ENCODE results near the gene CDH12. TPM values are rescaled to one million over a fixed set of nuclear protein-coding genes. Genes with fewer than 3 reads are reported as not detected.
"Not testable (repeated sequence)": the region's sequence is repeated elsewhere in the genome, so short reads cannot be mapped to it uniquely, and the experiment has no call there.

The CDH12 gene
- total RNA-seq, 1 experiment from 2014 or later, result not detected

GRCh38 chr5:22542340-22542739 is 310.8 kb downstream of the CDH12 start:
- H3K9ac ChIP-seq (ENCODE audit: low read length), result no peak overlapping the region
- no peaks in the 10 kb centered on the region for H3K9me2 ChIP-seq (replicated peaks; ENCODE audit: insufficient read depth, low read length)
- H3K4me3 ChIP-seq (ENCODE audit: low read length), result no peak overlapping the region
- DNase-seq, result no peak
- H3K27me3 ChIP-seq (ENCODE audit: low read length), result no peaks in the 10 kb centered on the region
- H2AFZ ChIP-seq (ENCODE audit: low read length), result no peak overlapping the region
- H3K36me3 ChIP-seq (ENCODE audit: insufficient read depth, low read length), result no peaks in the 10 kb centered on the region
- peaks cover 3% of the 10 kb centered on the region; the same call in 1 of the 2 replicates for H3K9me3 ChIP-seq (ENCODE audit: low read length)
- no peak overlapping the region for H3K4me2 ChIP-seq (ENCODE audit: low read depth, low read length, poor library complexity, severe bottlenecking)
- H3K79me2 ChIP-seq (ENCODE audit: low read length), result no peaks in the 10 kb centered on the region
- H3K27ac ChIP-seq (ENCODE audit: low read length), result no peak overlapping the region
- no peaks in the 10 kb centered on the region for H4K20me1 ChIP-seq (ENCODE audit: insufficient read depth, low read depth, low read length)
- peaks cover 28% of the 10 kb centered on the region for H3K4me1 ChIP-seq (ENCODE audit: low read length)

DNA sequence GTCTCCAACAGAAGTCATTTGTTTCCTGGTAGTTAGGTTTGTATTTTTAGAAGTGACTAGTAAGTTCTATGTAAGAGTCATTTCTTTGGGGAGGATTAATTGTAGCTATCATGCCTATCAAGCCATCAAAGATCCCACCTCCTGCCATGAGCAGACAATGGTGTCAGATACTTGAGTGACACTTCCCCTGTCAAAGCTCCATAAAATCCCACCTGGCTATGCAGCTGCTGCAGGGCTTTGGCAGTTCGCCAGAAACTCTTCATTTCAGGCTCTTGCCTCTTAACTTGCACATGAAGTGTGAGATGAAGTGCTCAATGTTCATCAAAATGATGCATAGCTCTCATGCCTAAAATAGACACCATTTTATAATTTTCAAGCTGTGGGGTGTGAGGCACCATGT is 312.1 kb downstream of the CDH12 start:
- peak overlapping the region; percentile 64 for H3K27ac ChIP-seq (ENCODE audit: low read length)
- H3K9me3 ChIP-seq (ENCODE audit: low read length), result peaks cover 3% of the 10 kb centered on the region; the same call in 1 of the 2 replicates
- H3K79me2 ChIP-seq (ENCODE audit: low read length), result no peaks in the 10 kb centered on the region
- H3K9me2 ChIP-seq (replicated peaks; ENCODE audit: insufficient read depth, low read length), result no peaks in the 10 kb centered on the region
- H3K4me2 ChIP-seq (ENCODE audit: low read depth, low read length, poor library complexity, severe bottlenecking), result peak overlapping the region; percentile 25
- H3K4me1 ChIP-seq (ENCODE audit: low read length), result peaks cover 42% of the 10 kb centered on the region
- no peaks in the 10 kb centered on the region for H3K36me3 ChIP-seq (ENCODE audit: insufficient read depth, low read length)
- H3K4me3 ChIP-seq (ENCODE audit: low read length), result no peak overlapping the region
- DNase-seq, result peak; percentile 88
- H3K27me3 ChIP-seq (ENCODE audit: low read length), result no peaks in the 10 kb centered on the region
- no peak overlapping the region for H2AFZ ChIP-seq (ENCODE audit: low read length)
- H4K20me1 ChIP-seq (ENCODE audit: insufficient read depth, low read depth, low read length), result no peaks in the 10 kb centered on the region
- no peak overlapping the region for H3K9ac ChIP-seq (ENCODE audit: low read length)

DNA sequence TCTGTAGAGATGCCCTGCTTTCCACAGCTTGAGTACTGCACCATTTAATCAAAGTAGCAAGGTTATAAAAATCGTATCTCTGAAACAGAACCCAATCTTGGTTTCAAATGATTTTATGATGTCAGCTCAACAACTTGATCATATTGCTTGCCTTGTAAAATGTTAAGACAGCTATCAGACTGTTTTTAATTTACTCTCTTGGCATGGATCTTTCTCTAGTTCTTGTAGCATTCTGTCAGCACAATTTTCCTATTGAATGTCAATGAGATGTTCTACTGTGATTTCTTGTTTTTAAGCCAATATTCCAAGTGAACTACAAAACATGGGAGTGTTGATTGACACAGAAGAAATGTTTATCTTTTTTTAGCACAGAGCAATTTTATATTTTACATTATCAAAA is 313.4 kb downstream of the CDH12 start:
- Histone ChIP-seq H3K79me2 (ENCODE audit: low read length) (no peaks in the 10 kb centered on the region), H3K27ac (ENCODE audit: low read length) (no peak overlapping the region), H3K27me3 (ENCODE audit: low read length) (no peaks in the 10 kb centered on the region), H3K9me3 (ENCODE audit: low read length) (peaks cover 3% of the 10 kb centered on the region; the same call in 1 of the 2 replicates), H3K9ac (ENCODE audit: low read length) (no peak overlapping the region), H3K4me2 (ENCODE audit: low read depth, low read length, poor library complexity, severe bottlenecking) (no peak overlapping the region), H3K4me3 (ENCODE audit: low read length) (no peak overlapping the region), H2AFZ (ENCODE audit: low read length) (no peak overlapping the region), H3K9me2 (replicated peaks; ENCODE audit: insufficient read depth, low read length) (no peaks in the 10 kb centered on the region), H4K20me1 (ENCODE audit: insufficient read depth, low read depth, low read length) (no peaks in the 10 kb centered on the region), H3K4me1 (ENCODE audit: low read length) (peaks cover 44% of the 10 kb centered on the region), H3K36me3 (ENCODE audit: insufficient read depth, low read length) (no peaks in the 10 kb centered on the region)
- DNase-seq, result no peak

DNA sequence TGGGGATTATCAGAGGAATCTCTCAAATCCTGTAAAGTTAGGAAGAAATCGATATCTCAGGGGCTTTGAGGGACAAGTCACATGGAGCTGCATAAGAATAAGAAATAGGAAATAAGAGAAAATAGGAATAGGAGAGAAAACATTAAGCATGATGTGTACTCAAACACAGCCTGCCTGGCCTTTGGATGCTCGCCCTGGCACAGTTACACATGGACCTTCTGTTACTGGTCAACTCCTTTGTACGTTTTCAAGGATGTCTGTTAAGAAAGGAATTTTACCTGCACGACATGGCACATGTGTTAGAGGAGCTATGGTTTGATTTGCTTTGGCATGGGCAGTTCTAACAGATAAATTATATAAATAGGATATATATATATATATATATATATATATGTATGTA is 321.2 kb downstream of the CDH12 start:
- Histone ChIP-seq H3K4me3 (ENCODE audit: low read length) (no peak overlapping the region), H2AFZ (ENCODE audit: low read length) (no peak overlapping the region), H3K9ac (ENCODE audit: low read length) (no peak overlapping the region), H3K4me2 (ENCODE audit: low read depth, low read length, poor library complexity, severe bottlenecking) (no peak overlapping the region), H3K4me1 (ENCODE audit: low read length) (peaks cover 12% of the 10 kb centered on the region), H3K27ac (ENCODE audit: low read length) (no peak overlapping the region), H4K20me1 (ENCODE audit: insufficient read depth, low read depth, low read length) (no peaks in the 10 kb centered on the region), H3K36me3 (ENCODE audit: insufficient read depth, low read length) (no peaks in the 10 kb centered on the region), H3K9me2 (replicated peaks; ENCODE audit: insufficient read depth, low read length) (no peaks in the 10 kb centered on the region), H3K27me3 (ENCODE audit: low read length) (no peaks in the 10 kb centered on the region), H3K79me2 (ENCODE audit: low read length) (no peaks in the 10 kb centered on the region), H3K9me3 (ENCODE audit: low read length) (no peaks in the 10 kb centered on the region)
- DNase-seq, result no peak

DNA sequence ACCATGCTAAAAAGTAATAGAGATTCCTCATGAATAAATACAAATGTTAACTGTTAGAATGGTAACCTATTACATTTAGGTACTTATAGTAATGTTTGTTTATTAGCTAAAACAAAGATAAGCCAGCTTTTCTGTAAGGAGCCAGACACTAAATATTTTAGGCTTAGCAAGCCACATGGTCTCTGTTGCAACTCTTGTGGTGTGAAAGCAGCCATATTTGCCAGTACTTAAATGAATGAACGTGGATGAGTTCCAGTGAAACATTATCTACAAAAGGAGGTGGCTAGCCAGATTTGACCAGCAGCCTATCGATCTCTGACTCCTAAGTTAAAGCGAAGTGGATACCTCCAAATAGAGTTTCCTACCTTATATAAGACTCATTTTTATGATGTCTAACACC is 331.6 kb downstream of the CDH12 start:
- Histone ChIP-seq H3K4me1 (ENCODE audit: low read length) (no peaks in the 10 kb centered on the region), H3K9ac (ENCODE audit: low read length) (no peak overlapping the region), H3K79me2 (ENCODE audit: low read length) (no peaks in the 10 kb centered on the region), H3K27ac (ENCODE audit: low read length) (no peak overlapping the region), H3K9me2 (replicated peaks; ENCODE audit: insufficient read depth, low read length) (no peaks in the 10 kb centered on the region), H3K27me3 (ENCODE audit: low read length) (no peaks in the 10 kb centered on the region), H3K4me3 (ENCODE audit: low read length) (no peak overlapping the region), H2AFZ (ENCODE audit: low read length) (no peak overlapping the region), H3K36me3 (ENCODE audit: insufficient read depth, low read length) (no peaks in the 10 kb centered on the region), H3K4me2 (ENCODE audit: low read depth, low read length, poor library complexity, severe bottlenecking) (no peak overlapping the region), H3K9me3 (ENCODE audit: low read length) (no peaks in the 10 kb centered on the region), H4K20me1 (ENCODE audit: insufficient read depth, low read depth, low read length) (no peaks in the 10 kb centered on the region)
- DNase-seq, result no peak

- H3K4me1 ChIP-seq (ENCODE audit: low read length); H3K4me2 ChIP-seq (ENCODE audit: low read depth, low read length, poor library complexity, severe bottlenecking); H3K9ac ChIP-seq (ENCODE audit: low read length); H3K36me3 ChIP-seq (ENCODE audit: insufficient read depth, low read length); H3K4me3 ChIP-seq (ENCODE audit: low read length); H3K79me2 ChIP-seq (ENCODE audit: low read length); H4K20me1 ChIP-seq (ENCODE audit: insufficient read depth, low read depth, low read length); H2AFZ ChIP-seq (ENCODE audit: low read length); H3K9me3 ChIP-seq (ENCODE audit: low read length); H3K27me3 ChIP-seq (ENCODE audit: low read length); DNase-seq; H3K9me2 ChIP-seq (replicated peaks; ENCODE audit: insufficient read depth, low read length); H3K27ac ChIP-seq (ENCODE audit: low read length): not testable (repeated sequence)
Measured at GRCh38 chr5:22516497-22516896, 336.6 kb downstream of the CDH12 start.

- Histone ChIP-seq H3K36me3 (ENCODE audit: insufficient read depth, low read length) (no peaks in the 10 kb centered on the region), H2AFZ (ENCODE audit: low read length) (no peak overlapping the region), H3K27me3 (ENCODE audit: low read length) (no peaks in the 10 kb centered on the region), H4K20me1 (ENCODE audit: insufficient read depth, low read depth, low read length) (no peaks in the 10 kb centered on the region), H3K4me3 (ENCODE audit: low read length) (no peak overlapping the region), H3K9me2 (replicated peaks; ENCODE audit: insufficient read depth, low read length) (no peaks in the 10 kb centered on the region), H3K4me2 (ENCODE audit: low read depth, low read length, poor library complexity, severe bottlenecking) (no peak overlapping the region), H3K9ac (ENCODE audit: low read length) (no peak overlapping the region), H3K4me1 (ENCODE audit: low read length) (no peaks in the 10 kb centered on the region), H3K79me2 (ENCODE audit: low read length) (no peaks in the 10 kb centered on the region), H3K27ac (ENCODE audit: low read length) (no peak overlapping the region), H3K9me3 (ENCODE audit: low read length) (no peaks in the 10 kb centered on the region)
- DNase-seq, result no peak
Measured at GRCh38 chr5:22514231-22514630, 338.9 kb downstream of the CDH12 start.

DNA sequence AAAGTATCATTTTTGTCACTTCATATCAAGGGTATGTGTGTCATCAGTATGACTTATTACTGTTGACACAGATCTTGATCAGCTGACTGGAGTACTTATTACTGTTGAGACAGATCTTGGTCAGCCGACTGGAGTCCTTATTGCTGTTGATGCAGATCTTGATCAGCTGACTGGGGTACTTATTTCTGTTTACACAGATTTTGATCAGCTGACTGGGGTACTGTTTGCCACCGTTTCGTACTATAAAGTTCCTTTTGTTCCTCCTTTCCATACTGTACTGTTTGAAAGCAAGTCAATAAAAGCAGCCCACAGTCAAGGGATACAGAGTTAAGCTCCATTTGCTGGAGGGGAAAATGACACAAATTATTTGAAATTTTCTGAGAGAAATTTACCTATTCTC is 347.3 kb downstream of the CDH12 start:
- Histone ChIP-seq H3K9ac (ENCODE audit: low read length) (no peak overlapping the region), H3K36me3 (ENCODE audit: insufficient read depth, low read length) (no peaks in the 10 kb centered on the region), H3K9me2 (replicated peaks; ENCODE audit: insufficient read depth, low read length) (no peaks in the 10 kb centered on the region), H3K4me2 (ENCODE audit: low read depth, low read length, poor library complexity, severe bottlenecking) (no peak overlapping the region), H3K4me1 (ENCODE audit: low read length) (no peaks in the 10 kb centered on the region), H3K27me3 (ENCODE audit: low read length) (no peaks in the 10 kb centered on the region), H4K20me1 (ENCODE audit: insufficient read depth, low read depth, low read length) (no peaks in the 10 kb centered on the region), H3K9me3 (ENCODE audit: low read length) (no peaks in the 10 kb centered on the region), H3K4me3 (ENCODE audit: low read length) (no peak overlapping the region), H2AFZ (ENCODE audit: low read length) (no peak overlapping the region), H3K79me2 (ENCODE audit: low read length) (no peaks in the 10 kb centered on the region), H3K27ac (ENCODE audit: low read length) (no peak overlapping the region)
- no peak for DNase-seq

- no peaks in the 10 kb centered on the region for H3K27me3 ChIP-seq (ENCODE audit: low read length)
- no peaks in the 10 kb centered on the region for H4K20me1 ChIP-seq (ENCODE audit: insufficient read depth, low read depth, low read length)
- H3K79me2 ChIP-seq (ENCODE audit: low read length), result no peaks in the 10 kb centered on the region
- H3K4me1 ChIP-seq (ENCODE audit: low read length), result no peaks in the 10 kb centered on the region
- H3K4me2 ChIP-seq (ENCODE audit: low read depth, low read length, poor library complexity, severe bottlenecking), result no peak overlapping the region
- H3K9me2 ChIP-seq (replicated peaks; ENCODE audit: insufficient read depth, low read length), result no peaks in the 10 kb centered on the region
- no peak overlapping the region for H3K4me3 ChIP-seq (ENCODE audit: low read length)
- no peak overlapping the region for H3K9ac ChIP-seq (ENCODE audit: low read length)
- H3K36me3 ChIP-seq (ENCODE audit: insufficient read depth, low read length), result no peaks in the 10 kb centered on the region
- no peak for DNase-seq
- no peaks in the 10 kb centered on the region for H3K9me3 ChIP-seq (ENCODE audit: low read length)
- no peak overlapping the region for H2AFZ ChIP-seq (ENCODE audit: low read length)
- H3K27ac ChIP-seq (ENCODE audit: low read length), result no peak overlapping the region
Measured at GRCh38 chr5:22504411-22504810, 348.7 kb downstream of the CDH12 start.
